ENCODE data around the gene SOX6. TPM values are rescaled to one million over a fixed set of nuclear protein-coding genes. Genes with fewer than 3 reads are reported as not detected.

Gene SOX6
- total RNA-seq, 1 experiment from 2014 or later: not detected

- Histone ChIP-seq H3K9me3 (ENCODE audit: low read length) (no peaks in the 10 kb centered on the region), H3K36me3 (ENCODE audit: insufficient read depth, low read length) (no peaks in the 10 kb centered on the region), H3K4me2 (ENCODE audit: low read depth, low read length, poor library complexity, severe bottlenecking) (no peak overlapping the region)
Observed at GRCh38 chr11:16291729-16292128, 64.6 kb downstream of the SOX6 start.

DNA sequence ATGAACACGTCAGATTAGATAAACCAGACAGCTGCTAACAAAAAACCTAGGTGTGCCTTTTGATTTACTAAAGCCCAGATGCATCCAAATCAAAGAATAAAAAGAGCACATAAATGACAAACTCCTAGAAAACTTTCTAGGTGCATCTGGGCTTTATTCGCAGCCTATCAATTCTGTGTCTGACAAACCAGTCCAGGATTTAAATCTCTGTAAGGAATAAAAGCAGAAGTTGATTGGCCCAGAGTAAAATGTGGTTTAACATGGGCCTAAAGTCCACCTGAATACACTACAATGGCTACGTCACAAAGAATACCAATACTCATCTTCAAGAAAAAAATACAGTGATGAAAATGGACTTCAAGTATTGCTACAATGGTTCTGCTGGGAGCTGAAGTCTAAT is 66.8 kb downstream of the SOX6 start:
- H3K9me3 ChIP-seq (ENCODE audit: low read length): no peaks in the 10 kb centered on the region
- H3K9me2 ChIP-seq (replicated peaks; ENCODE audit: insufficient read depth, low read length): no peaks in the 10 kb centered on the region
- no peaks in the 10 kb centered on the region for H3K4me1 ChIP-seq (ENCODE audit: low read length)
- H3K4me2 ChIP-seq (ENCODE audit: low read depth, low read length, poor library complexity, severe bottlenecking): no peak overlapping the region
- H3K27me3 ChIP-seq (ENCODE audit: low read length): no peaks in the 10 kb centered on the region
- no peak overlapping the region for H2AFZ ChIP-seq (ENCODE audit: low read length)
- H3K36me3 ChIP-seq (ENCODE audit: insufficient read depth, low read length): no peaks in the 10 kb centered on the region
- no peaks in the 10 kb centered on the region for H4K20me1 ChIP-seq (ENCODE audit: insufficient read depth, low read depth, low read length)
- no peak overlapping the region for H3K27ac ChIP-seq (ENCODE audit: low read length)
- no peak overlapping the region for H3K4me3 ChIP-seq (ENCODE audit: low read length)
- no peak for DNase-seq
- no peak overlapping the region for H3K9ac ChIP-seq (ENCODE audit: low read length)
- no peaks in the 10 kb centered on the region for H3K79me2 ChIP-seq (ENCODE audit: low read length)

More at GRCh38 chr11:16291729-16292128, 64.6 kb downstream of the SOX6 start:
- Histone ChIP-seq H3K4me1 (ENCODE audit: low read length) (no peaks in the 10 kb centered on the region), H3K27ac (ENCODE audit: low read length) (no peak overlapping the region), H3K9me2 (replicated peaks; ENCODE audit: insufficient read depth, low read length) (no peaks in the 10 kb centered on the region), H3K4me3 (ENCODE audit: low read length) (no peak overlapping the region), H3K27me3 (ENCODE audit: low read length) (no peaks in the 10 kb centered on the region), H2AFZ (ENCODE audit: low read length) (no peak overlapping the region), H4K20me1 (ENCODE audit: insufficient read depth, low read depth, low read length) (no peaks in the 10 kb centered on the region), H3K9ac (ENCODE audit: low read length) (no peak overlapping the region), H3K79me2 (ENCODE audit: low read length) (no peaks in the 10 kb centered on the region)
- DNase-seq: no peak

DNA sequence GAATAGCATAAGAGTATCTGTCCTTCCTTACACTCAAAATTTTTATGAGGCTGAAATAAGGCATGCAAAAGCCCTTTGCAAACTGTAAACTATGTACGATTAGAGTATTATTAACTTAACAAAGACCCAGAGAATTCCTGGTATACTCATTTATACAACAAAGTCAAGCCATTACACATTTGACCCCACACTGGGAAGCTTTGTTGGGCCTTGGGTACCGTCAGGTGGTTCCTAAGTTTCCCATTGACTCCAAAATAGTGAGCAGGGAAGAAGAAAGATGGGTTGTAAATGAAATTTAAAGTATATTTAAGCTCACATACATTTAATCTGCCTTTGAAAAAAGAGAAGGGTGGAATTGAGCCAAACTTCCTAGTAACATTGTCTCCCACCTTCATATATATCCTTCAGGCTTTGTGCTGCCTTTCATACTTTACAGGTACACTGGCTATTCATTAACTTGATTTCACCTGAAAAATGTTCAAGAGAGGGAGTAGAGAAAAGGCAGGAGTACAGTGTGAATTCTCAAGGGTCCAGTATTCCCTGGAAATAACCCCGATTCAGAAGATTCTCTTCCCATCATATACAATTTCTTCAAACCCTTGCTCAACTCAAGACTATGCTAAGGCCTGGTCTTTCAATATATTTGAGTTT is 68.6 kb downstream of the SOX6 start:
- no peak overlapping the region for H3K27ac ChIP-seq (ENCODE audit: low read length)
- H3K9me3 ChIP-seq (ENCODE audit: low read length): no peaks in the 10 kb centered on the region
- H2AFZ ChIP-seq (ENCODE audit: low read length): no peak overlapping the region
- no peaks in the 10 kb centered on the region for H3K4me1 ChIP-seq (ENCODE audit: low read length)
- H3K9ac ChIP-seq (ENCODE audit: low read length): no peak overlapping the region
- H4K20me1 ChIP-seq (ENCODE audit: insufficient read depth, low read depth, low read length): no peaks in the 10 kb centered on the region
- no peak overlapping the region for H3K4me2 ChIP-seq (ENCODE audit: low read depth, low read length, poor library complexity, severe bottlenecking)
- DNase-seq: no peak
- no peak overlapping the region for H3K4me3 ChIP-seq (ENCODE audit: low read length)
- H3K9me2 ChIP-seq (replicated peaks; ENCODE audit: insufficient read depth, low read length): no peaks in the 10 kb centered on the region
- no peaks in the 10 kb centered on the region for H3K36me3 ChIP-seq (ENCODE audit: insufficient read depth, low read length)
- H3K79me2 ChIP-seq (ENCODE audit: low read length): no peaks in the 10 kb centered on the region
- no peaks in the 10 kb centered on the region for H3K27me3 ChIP-seq (ENCODE audit: low read length)

DNA sequence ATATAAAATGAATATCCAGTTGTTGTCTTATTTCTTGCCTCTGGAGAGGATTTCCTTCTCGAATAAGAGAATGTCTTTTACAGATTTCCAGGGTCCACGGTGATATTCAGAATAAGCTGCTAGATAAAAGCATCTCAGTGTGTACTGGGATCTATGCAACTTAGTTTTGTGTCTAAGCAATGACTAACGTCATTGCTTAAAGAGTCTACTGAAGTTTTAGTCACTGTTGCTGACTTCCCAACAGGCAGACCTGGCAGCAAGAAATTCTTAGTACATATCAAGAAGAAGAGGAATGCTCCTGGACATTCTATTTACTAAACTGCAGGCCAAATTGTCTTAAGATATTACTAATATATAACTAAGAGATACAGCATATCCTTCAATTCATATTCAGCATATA is 70.3 kb downstream of the SOX6 start:
- Histone ChIP-seq H3K79me2 (ENCODE audit: low read length) (no peaks in the 10 kb centered on the region), H3K9ac (ENCODE audit: low read length) (no peak overlapping the region), H3K4me3 (ENCODE audit: low read length) (no peak overlapping the region), H3K4me2 (ENCODE audit: low read depth, low read length, poor library complexity, severe bottlenecking) (no peak overlapping the region), H3K9me3 (ENCODE audit: low read length) (no peaks in the 10 kb centered on the region), H3K27ac (ENCODE audit: low read length) (no peak overlapping the region), H3K36me3 (ENCODE audit: insufficient read depth, low read length) (no peaks in the 10 kb centered on the region), H2AFZ (ENCODE audit: low read length) (no peak overlapping the region), H4K20me1 (ENCODE audit: insufficient read depth, low read depth, low read length) (no peaks in the 10 kb centered on the region), H3K9me2 (replicated peaks; ENCODE audit: insufficient read depth, low read length) (no peaks in the 10 kb centered on the region), H3K4me1 (ENCODE audit: low read length) (no peaks in the 10 kb centered on the region), H3K27me3 (ENCODE audit: low read length) (no peaks in the 10 kb centered on the region)
- no peak for DNase-seq

DNA sequence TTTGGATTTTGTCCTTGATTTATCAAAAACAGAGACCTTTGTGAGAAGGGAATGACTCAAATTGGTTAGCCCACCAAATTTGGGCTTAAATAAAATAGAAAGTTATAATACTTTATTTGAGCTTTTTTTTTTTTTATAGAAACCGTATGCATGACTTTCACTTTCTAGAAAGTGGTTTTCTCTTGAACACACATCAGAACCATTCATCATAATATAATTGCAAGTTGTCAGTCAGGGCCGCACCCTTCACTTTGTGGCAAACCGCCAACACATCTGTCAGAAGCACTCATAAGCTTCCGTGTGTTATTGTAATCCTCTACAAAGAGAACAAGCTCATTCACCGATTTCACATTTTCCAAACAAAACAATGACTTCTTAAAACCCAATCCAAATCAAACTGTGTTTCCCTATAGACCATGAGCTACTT is 76.1 kb downstream of the SOX6 start:
- Histone ChIP-seq H3K4me3 (ENCODE audit: low read length) (no peak overlapping the region), H4K20me1 (ENCODE audit: insufficient read depth, low read depth, low read length) (no peaks in the 10 kb centered on the region), H3K9me3 (ENCODE audit: low read length) (no peaks in the 10 kb centered on the region), H3K27ac (ENCODE audit: low read length) (no peak overlapping the region), H3K36me3 (ENCODE audit: insufficient read depth, low read length) (no peaks in the 10 kb centered on the region), H3K9ac (ENCODE audit: low read length) (no peak overlapping the region), H3K79me2 (ENCODE audit: low read length) (no peaks in the 10 kb centered on the region), H3K9me2 (replicated peaks; ENCODE audit: insufficient read depth, low read length) (no peaks in the 10 kb centered on the region), H3K4me2 (ENCODE audit: low read depth, low read length, poor library complexity, severe bottlenecking) (no peak overlapping the region), H2AFZ (ENCODE audit: low read length) (no peak overlapping the region), H3K27me3 (ENCODE audit: low read length) (no peaks in the 10 kb centered on the region), H3K4me1 (ENCODE audit: low read length) (no peaks in the 10 kb centered on the region)
- no peak for DNase-seq

GRCh38 chr11:16279524-16279923 is 76.8 kb downstream of the SOX6 start:
- Histone ChIP-seq H4K20me1 (ENCODE audit: insufficient read depth, low read depth, low read length) (no peaks in the 10 kb centered on the region), H3K9me3 (ENCODE audit: low read length) (no peaks in the 10 kb centered on the region), H3K27me3 (ENCODE audit: low read length) (no peaks in the 10 kb centered on the region), H2AFZ (ENCODE audit: low read length) (no peak overlapping the region), H3K9me2 (replicated peaks; ENCODE audit: insufficient read depth, low read length) (no peaks in the 10 kb centered on the region), H3K79me2 (ENCODE audit: low read length) (no peaks in the 10 kb centered on the region), H3K9ac (ENCODE audit: low read length) (no peak overlapping the region), H3K27ac (ENCODE audit: low read length) (no peak overlapping the region), H3K36me3 (ENCODE audit: insufficient read depth, low read length) (no peaks in the 10 kb centered on the region), H3K4me2 (ENCODE audit: low read depth, low read length, poor library complexity, severe bottlenecking) (no peak overlapping the region), H3K4me1 (ENCODE audit: low read length) (no peaks in the 10 kb centered on the region), H3K4me3 (ENCODE audit: low read length) (no peak overlapping the region)
- DNase-seq: no peak

DNA sequence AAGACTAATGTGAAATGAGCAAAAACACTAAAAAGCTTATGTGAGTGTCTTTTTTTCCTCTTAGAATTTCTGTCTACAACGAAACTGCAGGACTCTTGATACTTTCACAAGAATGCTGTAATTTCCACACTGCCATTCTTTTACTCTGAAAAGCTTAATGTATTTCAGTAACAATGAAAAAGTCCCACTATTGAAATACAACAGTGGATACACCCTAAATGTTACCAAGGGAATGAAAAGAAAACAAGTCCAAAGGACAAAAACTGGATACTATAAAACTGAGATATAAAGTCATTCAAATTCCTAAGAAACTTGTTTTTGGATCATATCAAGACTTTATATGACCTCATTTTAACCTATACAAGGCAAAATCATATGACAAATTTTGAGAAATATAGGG is 77.4 kb downstream of the SOX6 start:
- no peak overlapping the region for H2AFZ ChIP-seq (ENCODE audit: low read length)
- no peaks in the 10 kb centered on the region for H4K20me1 ChIP-seq (ENCODE audit: insufficient read depth, low read depth, low read length)
- H3K4me2 ChIP-seq (ENCODE audit: low read depth, low read length, poor library complexity, severe bottlenecking): no peak overlapping the region
- no peaks in the 10 kb centered on the region for H3K79me2 ChIP-seq (ENCODE audit: low read length)
- H3K36me3 ChIP-seq (ENCODE audit: insufficient read depth, low read length): no peaks in the 10 kb centered on the region
- H3K4me1 ChIP-seq (ENCODE audit: low read length): no peaks in the 10 kb centered on the region
- no peaks in the 10 kb centered on the region for H3K27me3 ChIP-seq (ENCODE audit: low read length)
- DNase-seq: no peak
- H3K9me2 ChIP-seq (replicated peaks; ENCODE audit: insufficient read depth, low read length): no peaks in the 10 kb centered on the region
- H3K27ac ChIP-seq (ENCODE audit: low read length): no peak overlapping the region
- H3K9me3 ChIP-seq (ENCODE audit: low read length): no peaks in the 10 kb centered on the region
- no peak overlapping the region for H3K4me3 ChIP-seq (ENCODE audit: low read length)
- H3K9ac ChIP-seq (ENCODE audit: low read length): no peak overlapping the region

DNA sequence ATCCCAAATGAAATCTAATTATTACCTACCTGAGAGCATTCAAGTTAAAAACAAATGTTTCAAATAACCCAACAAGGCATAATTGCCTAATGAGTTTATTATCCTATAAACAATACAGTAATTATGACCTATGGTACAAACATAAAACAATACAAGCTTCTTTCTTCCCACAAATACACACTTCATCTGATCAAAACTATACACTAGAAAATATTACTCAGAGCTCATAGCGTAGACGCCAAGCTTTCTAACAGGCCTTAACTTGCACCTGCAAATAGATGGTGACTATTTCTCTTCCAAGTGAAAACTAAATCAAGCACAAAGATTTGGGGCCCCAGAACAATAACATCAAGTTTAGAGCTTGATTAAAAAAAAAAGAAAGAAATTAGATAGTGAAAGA is 78.1 kb downstream of the SOX6 start:
- no peak overlapping the region for H2AFZ ChIP-seq (ENCODE audit: low read length)
- no peak for DNase-seq
- H3K27ac ChIP-seq (ENCODE audit: low read length): no peak overlapping the region
- no peaks in the 10 kb centered on the region for H3K4me1 ChIP-seq (ENCODE audit: low read length)
- no peaks in the 10 kb centered on the region for H3K36me3 ChIP-seq (ENCODE audit: insufficient read depth, low read length)
- no peaks in the 10 kb centered on the region for H3K79me2 ChIP-seq (ENCODE audit: low read length)
- no peak overlapping the region for H3K4me3 ChIP-seq (ENCODE audit: low read length)
- no peaks in the 10 kb centered on the region for H3K27me3 ChIP-seq (ENCODE audit: low read length)
- no peaks in the 10 kb centered on the region for H3K9me3 ChIP-seq (ENCODE audit: low read length)
- no peak overlapping the region for H3K9ac ChIP-seq (ENCODE audit: low read length)
- H4K20me1 ChIP-seq (ENCODE audit: insufficient read depth, low read depth, low read length): no peaks in the 10 kb centered on the region
- no peaks in the 10 kb centered on the region for H3K9me2 ChIP-seq (replicated peaks; ENCODE audit: insufficient read depth, low read length)
- no peak overlapping the region for H3K4me2 ChIP-seq (ENCODE audit: low read depth, low read length, poor library complexity, severe bottlenecking)
